Measurements from ENCODE around the gene DXO.
A peak's percentile ranks its signal among the peaks of the same experiment; 100 is the strongest.
"Not testable (repeated sequence)": the region's sequence is repeated elsewhere in the genome, so short reads cannot be mapped to it uniquely, and the experiment has no call there.

The DXO gene

GRCh38 chr6:31971993-31972708 lies at the start of gene DXO:
TSS of gene DXO (minus strand) at chr6:31972138. CDS start at chr6:31971675, 463 bp downstream.
- no peak for TF ChIP-seq FOXM1 (IDR thresholded peaks at IDR 0.05; ENCODE audit: borderline replicate concordance, low read depth)
- peak; percentile 34 for TF ChIP-seq EGR1 (IDR thresholded peaks at IDR 0.05)
- peak; percentile 51 for TF ChIP-seq TCF12 (IDR thresholded peaks at IDR 0.05; ENCODE audit: low read depth)
- TF ChIP-seq TEAD4 (IDR thresholded peaks at IDR 0.05), result peak; percentile 79
- TF ChIP-seq ZBTB7A (IDR thresholded peaks at IDR 0.05; ENCODE audit: low read depth), result no peak
- no peak; the same call in 1 of the 2 replicates for TF ChIP-seq TAF1 (IDR thresholded peaks at IDR 0.05; ENCODE audit: low read depth)
- no peak for TF ChIP-seq EP300 (IDR thresholded peaks at IDR 0.05; ENCODE audit: borderline replicate concordance)
- TF ChIP-seq REST (IDR thresholded peaks at IDR 0.05; ENCODE audit: low read depth), result no peak
- peak; percentile 40; the same call in 1 of the 2 replicates for TF ChIP-seq USF1 (IDR thresholded peaks at IDR 0.05)
- TF ChIP-seq NFIC (IDR thresholded peaks at IDR 0.05), result 0 out of 2 replicates have a peak, but pooled peaks have one; percentile 4
- peak; percentile 25; the same call in 1 of the 2 replicates for TF ChIP-seq YY1 (IDR thresholded peaks at IDR 0.05; ENCODE audit: low read depth)
- no peak for TF ChIP-seq RAD21 (IDR thresholded peaks at IDR 0.05; ENCODE audit: low read depth)
- peak; percentile 75 for TF ChIP-seq CEBPB (IDR thresholded peaks at IDR 0.05)
- peak; percentile 98 for TF ChIP-seq CREB1 (IDR thresholded peaks at IDR 0.05; ENCODE audit: low read depth)
- peak; percentile 88 for TF ChIP-seq MAX (IDR thresholded peaks at IDR 0.05)

- TF ChIP-seq NFIC (IDR thresholded peaks at IDR 0.05); EP300 (IDR thresholded peaks at IDR 0.05; ENCODE audit: borderline replicate concordance); EGR1 (IDR thresholded peaks at IDR 0.05): not testable (repeated sequence)
Observed at GRCh38 chr6:32014547-32014946, 42.6 kb upstream of the DXO start, which contains the start of gene C4B. TSS of gene C4B (plus strand) at chr6:32014795. CDS start at chr6:32014846, 51 bp downstream.

GRCh38 chr6:31981744-31982143 lies 9.8 kb upstream of the DXO start, which contains the start of gene C4A:
TSS of gene C4A (plus strand) at chr6:31982057. CDS start at chr6:31982108, 51 bp downstream.
- TF ChIP-seq ZBTB7A (IDR thresholded peaks at IDR 0.05; ENCODE audit: low read depth); RAD21 (IDR thresholded peaks at IDR 0.05; ENCODE audit: low read depth); CEBPB (IDR thresholded peaks at IDR 0.05): not testable (repeated sequence)

GRCh38 chr6:31979238-31979898 lies 7.4 kb upstream of the DXO start:
- no peak for TF ChIP-seq RAD21 (IDR thresholded peaks at IDR 0.05; ENCODE audit: low read depth)
- TF ChIP-seq USF1 (IDR thresholded peaks at IDR 0.05), result no peak
- no peak for TF ChIP-seq EP300 (IDR thresholded peaks at IDR 0.05; ENCODE audit: borderline replicate concordance)
- TF ChIP-seq ZBTB7A (IDR thresholded peaks at IDR 0.05; ENCODE audit: low read depth), result no peak
- TF ChIP-seq CREB1 (IDR thresholded peaks at IDR 0.05; ENCODE audit: low read depth), result no peak
- no peak for TF ChIP-seq EGR1 (IDR thresholded peaks at IDR 0.05)
- no peak for TF ChIP-seq YY1 (IDR thresholded peaks at IDR 0.05; ENCODE audit: low read depth)
- TF ChIP-seq CEBPB (IDR thresholded peaks at IDR 0.05), result no peak
- no peak for TF ChIP-seq TCF12 (IDR thresholded peaks at IDR 0.05; ENCODE audit: low read depth)
- no peak for TF ChIP-seq TEAD4 (IDR thresholded peaks at IDR 0.05)
- TF ChIP-seq NFIC (IDR thresholded peaks at IDR 0.05), result no peak
- TF ChIP-seq FOXM1 (IDR thresholded peaks at IDR 0.05; ENCODE audit: borderline replicate concordance, low read depth), result no peak

GRCh38 chr6:31978831-31979230 lies 6.9 kb upstream of the DXO start:
- TF ChIP-seq CEBPB (IDR thresholded peaks at IDR 0.05) (no peak), REST (IDR thresholded peaks at IDR 0.05; ENCODE audit: low read depth) (no peak), MAX (IDR thresholded peaks at IDR 0.05) (no peak)

Measured in Ishikawa (cell line).